ENCODE results near the gene SPRED2. TPM values are rescaled to one million over a fixed set of nuclear protein-coding genes. Genes with fewer than 3 reads are reported as not detected.

The SPRED2 gene
- polyA plus RNA-seq, 1 donor from 2014 or later: 5.3 TPM

GRCh38 chr2:65360441-65360840 lies 72.0 kb downstream of the SPRED2 start:
- Histone ChIP-seq H3K36me3 (ENCODE audit: insufficient read depth, low read length) (no peaks in the 10 kb centered on the region), H4K20me1 (ENCODE audit: insufficient read depth) (no peaks in the 10 kb centered on the region), H3F3A (ENCODE audit: insufficient read depth, low read length, poor library complexity, severe bottlenecking) (no peaks in the 10 kb centered on the region), H3K4me2 (ENCODE audit: low read length) (no peak overlapping the region), H3K27ac (ENCODE audit: low read length) (no peak overlapping the region), H3K79me2 (replicated peaks; ENCODE audit: insufficient read depth, low read length) (no peaks in the 10 kb centered on the region), H3K4me3 (ENCODE audit: low read length) (no peak overlapping the region), H3K9ac (ENCODE audit: low read length) (no peak overlapping the region), H3K9me2 (ENCODE audit: insufficient read depth, low read length) (no peaks in the 10 kb centered on the region), H3K9me3 (ENCODE audit: low read length) (no peaks in the 10 kb centered on the region), H2AFZ (ENCODE audit: low read depth, low read length) (no peak overlapping the region), H3K27me3 (ENCODE audit: insufficient read depth, low read depth, low read length) (no peaks in the 10 kb centered on the region)
- TF ChIP-seq EP300 (conservative IDR thresholded peaks at IDR 0.05; ENCODE audit: poor library complexity, severe bottlenecking): no peak
- TF ChIP-seq EZH2 (IDR thresholded peaks at IDR 0.05; ENCODE audit: borderline replicate concordance, insufficient read depth, low read length, poor library complexity, severe bottlenecking): no peak

DNA sequence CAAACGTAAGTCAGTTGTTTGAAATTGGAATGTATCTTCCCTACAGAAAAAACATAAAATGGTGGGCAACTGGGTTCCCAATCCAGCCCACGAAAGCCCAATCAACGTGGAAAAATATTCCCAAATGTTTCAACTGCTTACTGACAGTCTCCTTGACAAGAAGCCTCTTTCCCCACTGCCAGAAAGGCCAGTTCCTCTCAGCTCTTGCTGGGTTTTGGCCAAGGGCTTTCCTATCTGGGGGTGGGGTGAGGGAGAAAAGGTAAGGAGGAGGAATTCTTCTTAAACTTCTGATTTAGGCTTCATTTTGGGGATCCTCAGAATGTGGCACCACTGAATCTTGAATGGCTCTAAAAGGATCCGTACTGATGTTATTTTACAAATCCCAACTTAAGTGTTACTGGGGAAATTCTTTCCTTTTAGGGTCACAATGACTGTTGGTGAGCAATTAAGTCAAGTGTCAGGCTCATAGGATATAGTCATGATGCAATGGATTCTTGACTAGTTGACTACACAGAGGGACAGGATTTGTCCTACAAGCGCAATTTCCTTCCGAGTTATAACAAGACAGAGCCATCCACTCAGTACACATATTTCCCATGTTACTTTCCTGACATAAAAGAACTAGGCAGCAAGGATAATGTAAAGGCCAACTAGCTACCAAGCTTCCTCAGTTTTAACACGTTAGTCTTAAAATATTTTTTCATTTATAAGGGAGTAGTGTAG lies 73.6 kb downstream of the SPRED2 start:
- Histone ChIP-seq H2AFZ (ENCODE audit: low read depth, low read length) (no peak overlapping the region), H3K27ac (ENCODE audit: low read length) (no peak overlapping the region), H3K9ac (ENCODE audit: low read length) (no peak overlapping the region), H3K4me2 (ENCODE audit: low read length) (no peak overlapping the region), H4K20me1 (ENCODE audit: insufficient read depth) (no peaks in the 10 kb centered on the region), H3K27me3 (ENCODE audit: insufficient read depth, low read depth, low read length) (no peaks in the 10 kb centered on the region), H3F3A (ENCODE audit: insufficient read depth, low read length, poor library complexity, severe bottlenecking) (no peaks in the 10 kb centered on the region), H3K79me2 (replicated peaks; ENCODE audit: insufficient read depth, low read length) (no peaks in the 10 kb centered on the region), H3K9me2 (ENCODE audit: insufficient read depth, low read length) (no peaks in the 10 kb centered on the region), H3K36me3 (ENCODE audit: insufficient read depth, low read length) (no peaks in the 10 kb centered on the region), H3K9me3 (ENCODE audit: low read length) (no peaks in the 10 kb centered on the region), H3K4me3 (ENCODE audit: low read length) (no peak overlapping the region)
- TF ChIP-seq SMC3 (conservative IDR thresholded peaks at IDR 0.05; ENCODE audit: poor library complexity) (no peak), RAD21 (conservative IDR thresholded peaks at IDR 0.05) (no peak), TAF1 (IDR thresholded peaks at IDR 0.05; ENCODE audit: low read depth) (no peak), EP300 (conservative IDR thresholded peaks at IDR 0.05; ENCODE audit: poor library complexity, severe bottlenecking) (no peak), POLR2AphosphoS5 (IDR thresholded peaks at IDR 0.05) (no peak), EZH2 (IDR thresholded peaks at IDR 0.05; ENCODE audit: borderline replicate concordance, insufficient read depth, low read length, poor library complexity, severe bottlenecking) (no peak)

DNA sequence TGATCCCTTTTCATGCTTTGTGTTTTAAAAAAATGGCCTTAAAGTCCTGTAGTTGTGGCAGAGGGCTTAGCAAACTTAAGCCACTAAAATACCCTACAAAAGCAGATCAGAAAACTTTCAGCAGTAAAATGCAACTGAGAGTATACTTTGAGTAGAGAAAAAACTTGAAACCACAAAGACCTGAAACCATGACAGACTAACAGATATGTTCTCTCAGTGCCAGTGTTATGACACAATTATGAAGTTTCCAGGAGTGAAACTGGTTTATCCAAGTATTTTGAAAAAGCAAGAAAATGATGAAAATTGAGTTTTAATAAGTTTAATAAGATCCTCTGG lies 74.5 kb downstream of the SPRED2 start:
- Histone ChIP-seq H3K9ac (ENCODE audit: low read length) (no peak overlapping the region), H3K4me2 (ENCODE audit: low read length) (no peak overlapping the region)

More for the DNA sequence above, 74.5 kb downstream of the SPRED2 start:
- Histone ChIP-seq H3K36me3 (ENCODE audit: insufficient read depth, low read length) (no peaks in the 10 kb centered on the region), H2AFZ (ENCODE audit: low read depth, low read length) (no peak overlapping the region), H3K4me3 (ENCODE audit: low read length) (no peak overlapping the region), H3K9me2 (ENCODE audit: insufficient read depth, low read length) (no peaks in the 10 kb centered on the region), H3K9me3 (ENCODE audit: low read length) (no peaks in the 10 kb centered on the region), H4K20me1 (ENCODE audit: insufficient read depth) (no peaks in the 10 kb centered on the region), H3F3A (ENCODE audit: insufficient read depth, low read length, poor library complexity, severe bottlenecking) (no peaks in the 10 kb centered on the region), H3K79me2 (replicated peaks; ENCODE audit: insufficient read depth, low read length) (no peaks in the 10 kb centered on the region), H3K27me3 (ENCODE audit: insufficient read depth, low read depth, low read length) (no peaks in the 10 kb centered on the region), H3K27ac (ENCODE audit: low read length) (no peak overlapping the region)
- TF ChIP-seq RAD21 (conservative IDR thresholded peaks at IDR 0.05) (no peak), MXI1 (conservative IDR thresholded peaks at IDR 0.05; ENCODE audit: poor library complexity, severe bottlenecking) (no peak), EZH2 (IDR thresholded peaks at IDR 0.05; ENCODE audit: borderline replicate concordance, insufficient read depth, low read length, poor library complexity, severe bottlenecking) (no peak), CTCF (IDR thresholded peaks at IDR 0.05; ENCODE audit: poor library complexity, severe bottlenecking) (no peak), EP300 (conservative IDR thresholded peaks at IDR 0.05; ENCODE audit: poor library complexity, severe bottlenecking) (no peak), POLR2AphosphoS5 (IDR thresholded peaks at IDR 0.05) (no peak), SMC3 (conservative IDR thresholded peaks at IDR 0.05; ENCODE audit: poor library complexity) (no peak), TAF1 (IDR thresholded peaks at IDR 0.05; ENCODE audit: low read depth) (no peak)
- TF ChIP-seq, protein P1, sequence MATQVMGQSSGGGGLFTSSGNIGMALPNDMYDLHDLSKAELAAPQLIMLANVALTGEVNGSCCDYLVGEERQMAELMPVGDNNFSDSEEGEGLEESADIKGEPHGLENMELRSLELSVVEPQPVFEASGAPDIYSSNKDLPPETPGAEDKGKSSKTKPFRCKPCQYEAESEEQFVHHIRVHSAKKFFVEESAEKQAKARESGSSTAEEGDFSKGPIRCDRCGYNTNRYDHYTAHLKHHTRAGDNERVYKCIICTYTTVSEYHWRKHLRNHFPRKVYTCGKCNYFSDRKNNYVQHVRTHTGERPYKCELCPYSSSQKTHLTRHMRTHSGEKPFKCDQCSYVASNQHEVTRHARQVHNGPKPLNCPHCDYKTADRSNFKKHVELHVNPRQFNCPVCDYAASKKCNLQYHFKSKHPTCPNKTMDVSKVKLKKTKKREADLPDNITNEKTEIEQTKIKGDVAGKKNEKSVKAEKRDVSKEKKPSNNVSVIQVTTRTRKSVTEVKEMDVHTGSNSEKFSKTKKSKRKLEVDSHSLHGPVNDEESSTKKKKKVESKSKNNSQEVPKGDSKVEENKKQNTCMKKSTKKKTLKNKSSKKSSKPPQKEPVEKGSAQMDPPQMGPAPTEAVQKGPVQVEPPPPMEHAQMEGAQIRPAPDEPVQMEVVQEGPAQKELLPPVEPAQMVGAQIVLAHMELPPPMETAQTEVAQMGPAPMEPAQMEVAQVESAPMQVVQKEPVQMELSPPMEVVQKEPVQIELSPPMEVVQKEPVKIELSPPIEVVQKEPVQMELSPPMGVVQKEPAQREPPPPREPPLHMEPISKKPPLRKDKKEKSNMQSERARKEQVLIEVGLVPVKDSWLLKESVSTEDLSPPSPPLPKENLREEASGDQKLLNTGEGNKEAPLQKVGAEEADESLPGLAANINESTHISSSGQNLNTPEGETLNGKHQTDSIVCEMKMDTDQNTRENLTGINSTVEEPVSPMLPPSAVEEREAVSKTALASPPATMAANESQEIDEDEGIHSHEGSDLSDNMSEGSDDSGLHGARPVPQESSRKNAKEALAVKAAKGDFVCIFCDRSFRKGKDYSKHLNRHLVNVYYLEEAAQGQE (IDR thresholded peaks at IDR 0.05; ENCODE audit: borderline replicate concordance): no peak
